H1 (cell line): ENCODE data around the gene METTL25B. TPM values are rescaled to one million over a fixed set of nuclear protein-coding genes. Genes with fewer than 3 reads are reported as not detected.

Source experiments
- CTCF ChIA-PET: fragments of 300-600 bp; sonication (Branson Sonifier 250); formaldehyde crosslinking; loops from one replicate; lab custom pipeline; 2021; ENCODE audit not compliant: partially characterized antibody; lab: Charles Lee
- POLR2A ChIA-PET: fragments of 300-600 bp; sonication (Branson Sonifier 250); formaldehyde crosslinking; loops from one replicate; lab custom pipeline; 2021; ENCODE audit warnings: inconsistent platforms; ENCODE audit not compliant: partially characterized antibody; lab: Charles Lee
- DNase-seq, 2 experiments: peaks; one replicate each; pipeline versions ENCODE4 v3.0.0 to v3.0.0-alpha.2; 2010 to 2022; ENCODE audit warnings: low spot score in 2 of 2, low read depth in 1 of 2, mixed read lengths in 1 of 2
- FAIRE-seq: peaks from 2 replicates; lab custom pipeline; 2011; peaks lifted over from hg19 to GRCh38; lab: Jason Lieb, UNC
- H2AFZ ChIP-seq: 2 replicates; pipeline ENCODE4 v1.8.1; 2012; ENCODE audit warnings: low read length, inconsistent platforms
- H2AK5ac ChIP-seq: 2 replicates; pipeline ENCODE4 v1.6.1; 2013; ENCODE audit warnings: low read depth, low read length
- H2BK120ac ChIP-seq: replicated peaks from 2 replicates; pipeline ENCODE3; 2013; ENCODE audit warnings: low read depth, low read length, inconsistent platforms
- H2BK12ac ChIP-seq: 2 replicates; pipeline ENCODE4 v1.6.1; 2013; ENCODE audit warnings: low read depth, low read length
- H2BK15ac ChIP-seq: 2 replicates; pipeline ENCODE4 v1.6.1; 2013; ENCODE audit warnings: low read length
- H2BK20ac ChIP-seq: 2 replicates; pipeline ENCODE4 v1.6.1; 2013; ENCODE audit warnings: low read length
- H2BK5ac ChIP-seq: 2 replicates; pipeline ENCODE4 v1.6.1; 2013; ENCODE audit warnings: low read depth, low read length
- H3K14ac ChIP-seq: 2 replicates; pipeline ENCODE4 v1.6.1; 2013; ENCODE audit warnings: inconsistent platforms; ENCODE audit not compliant: insufficient read length
- H3K18ac ChIP-seq: 2 replicates; pipeline ENCODE4 v1.6.1; 2013; ENCODE audit warnings: low read length; ENCODE audit errors: extremely low read depth
- H3K23ac ChIP-seq: 2 replicates; pipeline ENCODE4 v1.6.1; 2013; ENCODE audit warnings: inconsistent platforms; ENCODE audit not compliant: insufficient read length
- H3K23me2 ChIP-seq: 2 replicates; pipeline ENCODE4 v1.6.1; 2013; ENCODE audit warnings: low read depth, low read length
- H3K27ac ChIP-seq: 2 replicates; pipeline ENCODE4 v1.6.1; 2011; ENCODE audit warnings: low read depth, low read length, inconsistent platforms
- H3K27me3 ChIP-seq, 4 experiments: replicated peaks in 1 of 4; 1 replicate in 1 of 4; 2 replicates in 3 of 4; pipeline versions ENCODE4 v1.6.1 to v1.8.1; 2011 to 2013; ENCODE audit warnings: low read length in 3 of 4, mild to moderate bottlenecking in 3 of 4, inconsistent platforms in 2 of 4, mixed read lengths in 2 of 4, moderate library complexity in 1 of 4; ENCODE audit not compliant: control insufficient read depth in 3 of 4, insufficient read depth in 3 of 4; ENCODE audit errors: extremely low read depth in 1 of 4
- H3K36me3 ChIP-seq, 4 experiments: 2 replicates each; pipeline versions ENCODE4 v1.6.1 to v1.8.1; 2011 to 2013; ENCODE audit warnings: mild to moderate bottlenecking in 4 of 4, low read length in 3 of 4, moderate library complexity in 2 of 4, control low read depth in 1 of 4, inconsistent platforms in 1 of 4; ENCODE audit not compliant: insufficient read depth in 4 of 4, control insufficient read depth in 2 of 4
- H3K4ac ChIP-seq: replicated peaks from 2 replicates; pipeline ENCODE3; 2013; ENCODE audit warnings: low read length, low read depth, mixed read lengths, inconsistent platforms; ENCODE audit not compliant: insufficient read length
- H3K4me1 ChIP-seq, 4 experiments: replicated peaks in 1 of 4; 1 replicate in 1 of 4; 2 replicates in 3 of 4; pipeline versions ENCODE4 v1.6.1 to v1.8.1; 2011 to 2013; ENCODE audit warnings: low read length in 3 of 4, inconsistent platforms in 2 of 4, mixed read lengths in 1 of 4; ENCODE audit not compliant: insufficient read depth in 4 of 4, control insufficient read depth in 3 of 4
- H3K4me2 ChIP-seq, 2 experiments: 2 replicates each; pipeline versions ENCODE4 v1.6.1 to v1.8.1; 2011 to 2013; ENCODE audit warnings: low read depth in 2 of 2, low read length in 2 of 2, control low read depth in 1 of 2, inconsistent platforms in 1 of 2, mild to moderate bottlenecking in 1 of 2; ENCODE audit not compliant: insufficient read depth in 1 of 2
- H3K4me3 ChIP-seq, 4 experiments: fragments of 200-600, 300-600 bp in 1 of 4; sonication (generic), shearing (Covaris generic), sonication (Bioruptor Twin) in 1 of 4; 2 replicates each; pipeline versions ENCODE4 v1.5.1 to v1.8.1; 2011 to 2016; ENCODE audit warnings: low read length in 4 of 4, low read depth in 3 of 4, control low read depth in 2 of 4, inconsistent platforms in 2 of 4, mild to moderate bottlenecking in 2 of 4, mixed read lengths in 1 of 4, moderate library complexity in 1 of 4; ENCODE audit not compliant: insufficient read depth in 2 of 4; ENCODE audit errors: extremely low read depth in 1 of 4
- H3K56ac ChIP-seq: replicated peaks from 2 replicates; pipeline ENCODE3; 2013; ENCODE audit warnings: low read depth, mild to moderate bottlenecking, mixed read lengths, low read length, inconsistent platforms; ENCODE audit not compliant: insufficient read length
- H3K79me1 ChIP-seq: 2 replicates; pipeline ENCODE4 v1.6.1; 2013; ENCODE audit warnings: low read depth, low read length, control low read depth
- H3K79me2 ChIP-seq, 2 experiments: 2 replicates each; pipeline versions ENCODE4 v1.6.1 to v1.8.1; 2012 to 2013; ENCODE audit warnings: low read length in 2 of 2, mild to moderate bottlenecking in 2 of 2, inconsistent platforms in 1 of 2; ENCODE audit not compliant: insufficient read depth in 2 of 2, control insufficient read depth in 1 of 2
- H3K9ac ChIP-seq, 4 experiments: replicated peaks in 1 of 4; 1 replicate in 1 of 4; 2 replicates in 3 of 4; pipeline versions ENCODE4 v1.6.1 to v1.8.1; 2011 to 2013; ENCODE audit warnings: low read depth in 3 of 4, low read length in 3 of 4, control low read depth in 2 of 4, mild to moderate bottlenecking in 2 of 4, moderate library complexity in 2 of 4, inconsistent platforms in 1 of 4; ENCODE audit errors: extremely low read depth in 1 of 4
- H3K9me3 ChIP-seq, 2 experiments: 2 replicates each; pipeline versions ENCODE4 v1.6.1 to v1.8.1; 2012 to 2013; ENCODE audit warnings: mild to moderate bottlenecking in 2 of 2, moderate library complexity in 2 of 2, control low read depth in 1 of 2, inconsistent platforms in 1 of 2, low read depth in 1 of 2, low read length in 1 of 2, mixed read lengths in 1 of 2; ENCODE audit not compliant: insufficient read depth in 2 of 2
- H4K20me1 ChIP-seq, 2 experiments: replicated peaks in 1 of 2; 2 replicates each; pipeline versions ENCODE3 to v1.8.1; 2011 to 2013; ENCODE audit warnings: inconsistent platforms in 2 of 2, low read length in 2 of 2, mild to moderate bottlenecking in 1 of 2; ENCODE audit not compliant: insufficient read depth in 2 of 2, control insufficient read depth in 1 of 2
- H4K5ac ChIP-seq: 2 replicates; pipeline ENCODE4 v1.6.1; 2013; ENCODE audit warnings: low read length, low read depth, mixed read lengths, inconsistent platforms; ENCODE audit not compliant: insufficient read length
- H4K8ac ChIP-seq: 2 replicates; pipeline ENCODE4 v1.8.0; 2013; ENCODE audit warnings: mild to moderate bottlenecking, moderate library complexity, low read length, inconsistent platforms; ENCODE audit not compliant: insufficient read depth; ENCODE audit errors: extremely low read depth
- H4K91ac ChIP-seq: replicated peaks from 2 replicates; pipeline ENCODE3; 2013; ENCODE audit warnings: low read length, mixed read lengths, inconsistent platforms; ENCODE audit not compliant: insufficient read length
- JUND ChIP-seq: IDR thresholded peaks from 2 replicates; pipeline ENCODE4 v1.6.1; 2011; ENCODE audit warnings: mild to moderate bottlenecking, improper control_type of control experiment, low read length
- RBBP5 ChIP-seq: IDR thresholded peaks from 2 replicates; pipeline ENCODE4 v1.7.1; 2012; ENCODE audit warnings: low read depth, mild to moderate bottlenecking, inconsistent platforms, low read length, moderate library complexity, borderline replicate concordance
- SIX5 ChIP-seq: IDR thresholded peaks from 2 replicates; pipeline ENCODE4 v1.6.1; 2011; ENCODE audit warnings: mild to moderate bottlenecking, low read depth, low read length
- SP1 ChIP-seq: IDR thresholded peaks from 2 replicates; pipeline ENCODE4 v1.6.1; 2011; ENCODE audit warnings: low read depth, low read length
- USF2 ChIP-seq: IDR thresholded peaks from 2 replicates; pipeline ENCODE4 v1.6.1; 2011; ENCODE audit warnings: low read length, improper control_type of control experiment
- WGBS, 2 experiments: shearing (Covaris generic) in 1 of 2; methylation state at CpG; one replicate each; pipeline versions ENCODE4 v1.1.6 to v1.1.7; 2013 to 2015; ENCODE audit warnings: low lambda C conversion rate in 2 of 2, mixed read lengths in 2 of 2, inconsistent platforms in 1 of 2, low coverage in 1 of 2, missing lambda C conversion rate in 1 of 2; ENCODE audit not compliant: insufficient replicate concordance in 2 of 2, insufficient coverage in 1 of 2, insufficient read length in 1 of 2; ENCODE audit errors: extremely low coverage in 1 of 2, missing lambda C conversion rate in 1 of 2; 5-methylcytosine and 5-hydroxymethylcytosine counted together
- polyA plus RNA-seq, 7 experiments: library from polyadenylated mRNA; depleted of rRNA in 3 of 7; stranded (reverse) in 5 of 7; unstranded in 2 of 7; fragments of >200 nt in 5 of 7; fragments of 200-250 nt in 2 of 7; gene quantifications; 1 replicate in 5 of 7; 2 replicates in 1 of 7; 4 replicates in 1 of 7; pipeline versions ENCODE4 v1.2.1 to v1.2.3, GENCODE V29; 2011 to 2013; ENCODE audit warnings: missing spikeins in 2 of 7, mixed read lengths in 2 of 7
- total RNA-seq: library from RNA; stranded (reverse); fragmentation: NEBNext Ultra II Directional; extraction: Animal tissue kit (Norgen Biotek cat#: 25700); gene quantifications from 2 replicates; pipeline ENCODE4 v1.2.1, GENCODE V29; 2021

Gene METTL25B
- total and polyA plus RNA-seq, 2 of the 8 experiments (the other 6 are each of a cell fraction or from before 2014, with no cell fraction given) = 28.4 to 30.1 TPM

- peaks cover 5 to 14% (median 8%) of the 10 kb centered on the region in 4 experiments; a peak in 7 of 8 replicates for H3K36me3 ChIP-seq
- H3K27me3 ChIP-seq = no peaks in the 10 kb centered on the region
- peaks cover 0 to 23% (median 18%) of the 10 kb centered on the region in 4 experiments; a peak in 6 of 7 replicates for H3K4me1 ChIP-seq
- H4K8ac ChIP-seq = peak within 1 kb of the TSS; percentile 94
- peak within 1 kb of the TSS; percentile 89 for H3K27ac ChIP-seq
- ChIA-PET CTCF (interaction anchor here (0.6 to 65.2 kb wide), 14 partner anchors 15 to 199 kb away, joined by 3 to 4284 read pairs (median 6); partner anchors contain the start of genes CRABP2, INSRR, MRPL24 and NES), POLR2A (interaction anchor here (0.7 to 13.3 kb wide), 23 partner anchors 8 to 170 kb away, joined by 3 to 214 read pairs (median 5); partner anchors contain the start of genes CRABP2, GPATCH4, HDGF and MRPL24)
- H2BK120ac ChIP-seq = no peak within 1 kb of the TSS
- no peak within 1 kb of the TSS for H3K23ac ChIP-seq
- no peak within 1 kb of the TSS for H3K4ac ChIP-seq
- H3K79me2 ChIP-seq = peaks cover 22 to 61% of the 10 kb centered on the region in 2 experiments
- H4K20me1 ChIP-seq = peaks cover 21 to 29% of the 10 kb centered on the region in 2 experiments
- H3K14ac ChIP-seq = no peak within 1 kb of the TSS
- no peak within 1 kb of the TSS for H2AFZ ChIP-seq
- H3K4me2 ChIP-seq = peak within 1 kb of the TSS; percentile 92 to 97
- FAIRE-seq (peak; percentile 19), DNase-seq (peak; percentile 91 to 93)
- H2BK20ac ChIP-seq = no peak within 1 kb of the TSS
- H2AK5ac ChIP-seq = peak within 1 kb of the TSS; percentile 2
- WGBS, 2 experiments = 4% methylated on average over 37 of the region's 57 CpGs; no CpG with 5 or more reads in 1 of the 2 experiments
- H2BK12ac ChIP-seq = peak within 1 kb of the TSS; percentile 13; the same call in 1 of the 2 replicates
- H3K18ac ChIP-seq = 0 out of 2 replicates have a peak within 1 kb of the TSS, but pooled peaks have one; percentile 20
- H3K9me3 ChIP-seq = no peaks in the 10 kb centered on the region
- peak within 1 kb of the TSS; percentile 25 for H4K91ac ChIP-seq
- H3K9ac ChIP-seq = peak within 1 kb of the TSS; percentile 89 to 95 (median 92)
- peak within 1 kb of the TSS; percentile 83 to 100 (median 94) for H3K4me3 ChIP-seq
- H2BK15ac ChIP-seq = no peak within 1 kb of the TSS; the same call in 1 of the 2 replicates
- H3K56ac ChIP-seq = no peak within 1 kb of the TSS
- H3K23me2 ChIP-seq = peaks cover 8% of the 10 kb centered on the region
- peak within 1 kb of the TSS; percentile 67 for H2BK5ac ChIP-seq
- peak within 1 kb of the TSS; percentile 75 for H4K5ac ChIP-seq
- H3K79me1 ChIP-seq = peaks cover 9% of the 10 kb centered on the region
- TF ChIP-seq USF2 = no peak
- peak; percentile 14; the same call in 1 of the 2 replicates for TF ChIP-seq JUND
- 0 out of 2 replicates have a peak, but pooled peaks have one; percentile 40 for TF ChIP-seq RBBP5
- TF ChIP-seq SP1 = peak; percentile 83
- TF ChIP-seq SIX5 = no peak
Observed at GRCh38 chr1:156728599-156729462, 562 bp downstream of the METTL25B start, which contains the start of gene ISG20L2. ISG20L2 (minus strand) TSS chr1:156728766; CDS start chr1:156727652, 1,114 bp downstream.
